ENCODE results near the gene AARS2. TPM values are rescaled to one million over a fixed set of nuclear protein-coding genes. Genes with fewer than 3 reads are reported as not detected.

Gene AARS2
- total and polyA plus RNA-seq, 8 donors: 2.9 to 19.3 (median 6.4) TPM

DNA sequence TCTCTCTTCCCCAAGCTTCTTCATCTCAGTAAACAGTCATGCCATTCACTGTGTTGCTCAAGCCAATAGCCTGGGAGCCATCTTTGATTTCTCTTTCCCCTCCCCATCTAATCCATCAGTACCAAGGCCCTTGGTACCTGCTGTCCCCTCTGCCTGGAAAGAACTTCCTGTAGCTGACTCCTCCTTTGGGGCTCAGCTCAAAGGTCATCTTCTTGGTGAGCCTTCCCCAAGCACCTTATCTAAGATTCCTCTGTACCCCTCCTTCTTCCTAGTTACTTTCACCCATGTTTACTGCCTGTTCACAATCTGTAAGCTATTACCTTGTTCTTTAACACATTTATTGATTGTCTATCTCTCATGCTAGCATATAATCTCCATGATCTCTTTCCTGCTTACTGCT, 3.5 kb downstream of the AARS2 start:
- Histone ChIP-seq H3K27ac (no peak overlapping the region), H3K27me3 (no peaks in the 10 kb centered on the region), H3K9me3 (no peaks in the 10 kb centered on the region), H3K36me3 (peaks cover 50 to 72% (median 69%) of the 10 kb centered on the region in 4 donors), H3K4me3 (no peak overlapping the region), H3K4me1 (peaks cover 6 to 16% (median 13%) of the 10 kb centered on the region in 4 donors)
- DNase-seq: no peak
- TF ChIP-seq EP300 (IDR thresholded peaks at IDR 0.05): no peak
- TF ChIP-seq POLR2A (IDR thresholded peaks at IDR 0.05): no peak
- no peak for TF ChIP-seq CTCF (IDR thresholded peaks at IDR 0.05)
- no peak for TF ChIP-seq POLR2AphosphoS5 (IDR thresholded peaks at IDR 0.05)
- intact Hi-C loops (cut with DNase I; ENCODE audit: low total_unique reads): no loop called here

DNA sequence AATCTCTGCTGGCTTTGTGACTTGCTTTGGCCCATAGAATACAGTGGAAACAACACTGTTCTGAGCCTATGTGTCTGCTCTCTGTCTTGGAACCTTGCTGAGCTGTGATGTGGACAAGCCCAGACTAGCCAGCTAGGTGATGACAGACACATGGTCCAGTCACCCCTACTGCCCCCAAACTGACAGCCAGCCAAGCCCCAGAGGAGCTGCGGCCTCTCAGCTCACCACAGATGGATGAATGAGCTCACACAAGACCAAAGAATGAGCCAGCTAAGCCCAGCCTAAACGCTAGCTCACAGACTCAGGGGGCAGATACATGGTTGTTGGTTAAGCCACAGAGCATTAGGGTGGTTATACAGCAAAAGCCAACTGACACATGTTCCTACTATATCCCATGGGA, 4.1 kb downstream of the AARS2 start:
- Histone ChIP-seq H3K4me3 (no peak overlapping the region), H3K9me3 (no peaks in the 10 kb centered on the region), H3K27me3 (no peaks in the 10 kb centered on the region), H3K27ac (no peak overlapping the region), H3K4me1 (peaks cover 6 to 16% (median 13%) of the 10 kb centered on the region in 4 donors), H3K36me3 (peaks cover 55 to 78% (median 74%) of the 10 kb centered on the region in 4 donors)
- 79 to 92% (median 86%) methylated on average over 2 of the region's 2 CpGs for WGBS, 5 donors
- intact Hi-C loops (cut with DNase I; ENCODE audit: low total_unique reads): no loop called here
- TF ChIP-seq POLR2AphosphoS5 (IDR thresholded peaks at IDR 0.05) (no peak), POLR2A (IDR thresholded peaks at IDR 0.05) (no peak), EP300 (IDR thresholded peaks at IDR 0.05) (no peak), CTCF (IDR thresholded peaks at IDR 0.05) (no peak)
- DNase-seq: no peak

DNA sequence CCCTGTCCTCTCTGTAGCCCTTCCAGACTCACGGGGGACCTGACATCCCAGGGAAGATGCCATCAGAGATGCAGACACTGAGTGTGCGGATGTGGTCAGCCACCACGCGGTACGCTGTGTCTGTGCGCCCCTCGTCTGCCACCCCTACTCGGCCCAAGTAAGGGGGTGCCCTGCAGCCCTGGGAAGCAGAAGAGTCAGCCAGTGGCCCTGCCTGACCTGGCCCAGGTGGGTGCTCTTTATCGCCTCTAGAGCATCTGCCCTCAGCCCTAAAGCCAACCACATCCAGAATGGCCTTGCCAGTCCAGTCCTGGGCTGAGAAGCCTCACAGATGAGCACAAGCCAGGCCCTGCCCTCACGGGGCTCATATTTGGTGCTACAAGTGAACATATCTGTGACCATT, 5.9 kb downstream of the AARS2 start:
- Histone ChIP-seq H3K36me3 (peaks cover 74 to 97% (median 93%) of the 10 kb centered on the region in 4 donors), H3K4me3 (no peak overlapping the region), H3K27ac (no peak overlapping the region), H3K9me3 (no peaks in the 10 kb centered on the region), H3K27me3 (no peaks in the 10 kb centered on the region), H3K4me1 (peaks cover 3 to 10% (median 7%) of the 10 kb centered on the region in 4 donors)
- 94 to 98% (median 95%) methylated on average over 9 to 10 of the region's 10 CpGs for WGBS, 5 donors
- intact Hi-C loops (cut with DNase I; ENCODE audit: low total_unique reads): no loop called here
- DNase-seq: no peak
- TF ChIP-seq POLR2A (IDR thresholded peaks at IDR 0.05) (no peak), CTCF (IDR thresholded peaks at IDR 0.05) (no peak), POLR2AphosphoS5 (IDR thresholded peaks at IDR 0.05) (no peak), EP300 (IDR thresholded peaks at IDR 0.05) (no peak)

GRCh38 chr6:44306710-44307109, 6.4 kb downstream of the AARS2 start:
- intact Hi-C loops (cut with DNase I; ENCODE audit: low total_unique reads): no loop called here
- WGBS, 5 donors: 92 to 95% (median 93%) methylated on average over 7 to 8 of the region's 8 CpGs
- Histone ChIP-seq H3K27ac (no peak overlapping the region), H3K27me3 (no peaks in the 10 kb centered on the region), H3K36me3 (peaks cover 79 to 100% (median 98%) of the 10 kb centered on the region in 4 donors), H3K4me3 (no peak overlapping the region), H3K9me3 (no peaks in the 10 kb centered on the region), H3K4me1 (peaks cover 0 to 4% (median 2%) of the 10 kb centered on the region in 4 donors)
- TF ChIP-seq EP300 (IDR thresholded peaks at IDR 0.05) (no peak), POLR2AphosphoS5 (IDR thresholded peaks at IDR 0.05) (no peak), CTCF (IDR thresholded peaks at IDR 0.05) (no peak), POLR2A (IDR thresholded peaks at IDR 0.05) (no peak)
- no peak for DNase-seq
